T-helper 1 cell treated with Interleukin-12 subunit alpha and Interleukin-12 subunit beta and Interleukin-4 antibody, amounts not matched to agents 30 μg/mL and 1 μg/mL, for 36 hours (primary cell): Measurements from ENCODE around the gene CLCN1.
"Not testable (repeated sequence)": the region's sequence is repeated elsewhere in the genome, so short reads cannot be mapped to it uniquely, and the experiment has no call there.

Source experiments
- H3K27ac Mint-ChIP-seq: one replicate; pipeline ENCODE4 v1.8.0; 2021; ENCODE audit warnings: mild to moderate bottlenecking, mixed read lengths
- H3K27me3 Mint-ChIP-seq: one replicate; pipeline ENCODE4 v1.8.0; 2021; ENCODE audit warnings: low read depth, mixed read lengths
- H3K36me3 Mint-ChIP-seq: one replicate; pipeline ENCODE4 v1.8.0; 2021; ENCODE audit warnings: low read depth, mixed read lengths
- H3K4me1 Mint-ChIP-seq: one replicate; pipeline ENCODE4 v1.8.0; 2021; ENCODE audit warnings: low read depth, mixed read lengths
- H3K4me3 Mint-ChIP-seq: one replicate; pipeline ENCODE4 v1.8.0; 2021; ENCODE audit warnings: mild to moderate bottlenecking, moderate library complexity, mixed read lengths
- H3K9me3 Mint-ChIP-seq: one replicate; pipeline ENCODE4 v1.8.0; 2021; ENCODE audit warnings: mixed read lengths

The CLCN1 gene

GRCh38 chr7:143387156-143387975 lies 71.5 kb downstream of the CLCN1 start:
- no peak overlapping the region for H3K4me3 Mint-ChIP-seq

GRCh38 chr7:143388051-143388450 lies 72.1 kb downstream of the CLCN1 start:
- H3K27me3 Mint-ChIP-seq: no peaks in the 10 kb centered on the region
- no peak overlapping the region for H3K4me3 Mint-ChIP-seq
- H3K4me1 Mint-ChIP-seq: peaks cover 7% of the 10 kb centered on the region
- H3K36me3 Mint-ChIP-seq: peaks cover 20% of the 10 kb centered on the region
- no peak overlapping the region for H3K27ac Mint-ChIP-seq
- H3K9me3 Mint-ChIP-seq: no peaks in the 10 kb centered on the region

More at GRCh38 chr7:143387156-143387975, 71.5 kb downstream of the CLCN1 start:
- Mint-ChIP-seq H3K36me3 (peaks cover 22% of the 10 kb centered on the region), H3K4me1 (peaks cover 12% of the 10 kb centered on the region), H3K27ac (no peak overlapping the region), H3K9me3 (no peaks in the 10 kb centered on the region), H3K27me3 (no peaks in the 10 kb centered on the region)

- peaks cover 18% of the 10 kb centered on the region for H3K36me3 Mint-ChIP-seq
- no peak overlapping the region for H3K27ac Mint-ChIP-seq
- no peaks in the 10 kb centered on the region for H3K27me3 Mint-ChIP-seq
- H3K9me3 Mint-ChIP-seq: no peaks in the 10 kb centered on the region
- H3K4me3 Mint-ChIP-seq: no peak overlapping the region
- H3K4me1 Mint-ChIP-seq: peaks cover 4% of the 10 kb centered on the region
Measured at GRCh38 chr7:143388491-143389101, 72.7 kb downstream of the CLCN1 start.

GRCh38 chr7:143389316-143390103 lies 73.6 kb downstream of the CLCN1 start:
- Mint-ChIP-seq H3K9me3 (no peaks in the 10 kb centered on the region), H3K27me3 (no peaks in the 10 kb centered on the region), H3K4me3 (no peak overlapping the region), H3K36me3 (peaks cover 18% of the 10 kb centered on the region), H3K27ac (peak overlapping the region; percentile 52), H3K4me1 (peaks cover 4% of the 10 kb centered on the region)

GRCh38 chr7:143390104-143390772 lies 74.3 kb downstream of the CLCN1 start:
- Mint-ChIP-seq H3K27me3 (no peaks in the 10 kb centered on the region), H3K4me1 (peaks cover 8% of the 10 kb centered on the region), H3K36me3 (peaks cover 18% of the 10 kb centered on the region), H3K4me3 (no peak overlapping the region), H3K27ac (peak overlapping the region; percentile 52), H3K9me3 (no peaks in the 10 kb centered on the region)

- no peaks in the 10 kb centered on the region for H3K9me3 Mint-ChIP-seq
- peaks cover 8% of the 10 kb centered on the region for H3K4me1 Mint-ChIP-seq
- no peaks in the 10 kb centered on the region for H3K27me3 Mint-ChIP-seq
- H3K36me3 Mint-ChIP-seq: peaks cover 18% of the 10 kb centered on the region
- no peak overlapping the region for H3K27ac Mint-ChIP-seq
- no peak overlapping the region for H3K4me3 Mint-ChIP-seq
Measured at GRCh38 chr7:143390773-143391317, 74.9 kb downstream of the CLCN1 start.

- H3K4me3 Mint-ChIP-seq: no peak overlapping the region
- no peaks in the 10 kb centered on the region for H3K27me3 Mint-ChIP-seq
- H3K4me1 Mint-ChIP-seq: peaks cover 8% of the 10 kb centered on the region
- H3K36me3 Mint-ChIP-seq: peaks cover 18% of the 10 kb centered on the region
- no peaks in the 10 kb centered on the region for H3K9me3 Mint-ChIP-seq
- no peak overlapping the region for H3K27ac Mint-ChIP-seq
Measured at GRCh38 chr7:143391462-143392404, 75.8 kb downstream of the CLCN1 start.

- H3K9me3 Mint-ChIP-seq, H3K27me3 Mint-ChIP-seq, H3K4me3 Mint-ChIP-seq, H3K4me1 Mint-ChIP-seq, H3K27ac Mint-ChIP-seq: not testable (repeated sequence)
- peaks cover 18% of the 10 kb centered on the region for H3K36me3 Mint-ChIP-seq
Measured at GRCh38 chr7:143392427-143392826, 76.5 kb downstream of the CLCN1 start.

GRCh38 chr7:143392875-143393266 lies 77.0 kb downstream of the CLCN1 start:
- Mint-ChIP-seq H3K9me3 (no peaks in the 10 kb centered on the region), H3K27me3 (no peaks in the 10 kb centered on the region), H3K4me1 (peaks cover 8% of the 10 kb centered on the region), H3K36me3 (peaks cover 16% of the 10 kb centered on the region), H3K4me3 (no peak overlapping the region), H3K27ac (no peak overlapping the region)

GRCh38 chr7:143393267-143394041 lies 77.5 kb downstream of the CLCN1 start:
- Mint-ChIP-seq H3K9me3 (no peaks in the 10 kb centered on the region), H3K27ac (no peak overlapping the region), H3K27me3 (no peaks in the 10 kb centered on the region), H3K36me3 (peaks cover 16% of the 10 kb centered on the region), H3K4me1 (peaks cover 8% of the 10 kb centered on the region), H3K4me3 (no peak overlapping the region)

- peaks cover 8% of the 10 kb centered on the region for H3K4me1 Mint-ChIP-seq
- no peak overlapping the region for H3K27ac Mint-ChIP-seq
- no peaks in the 10 kb centered on the region for H3K9me3 Mint-ChIP-seq
- H3K27me3 Mint-ChIP-seq: no peaks in the 10 kb centered on the region
- H3K4me3 Mint-ChIP-seq: no peak overlapping the region
- peaks cover 16% of the 10 kb centered on the region for H3K36me3 Mint-ChIP-seq
Measured at GRCh38 chr7:143394068-143394467, 78.2 kb downstream of the CLCN1 start.

- Mint-ChIP-seq H3K27ac (no peak overlapping the region), H3K36me3 (peaks cover 14% of the 10 kb centered on the region)
Measured at GRCh38 chr7:143394777-143395176, 78.9 kb downstream of the CLCN1 start.

More at GRCh38 chr7:143394777-143395176, 78.9 kb downstream of the CLCN1 start:
- Mint-ChIP-seq H3K4me3 (no peak overlapping the region), H3K4me1 (peaks cover 5% of the 10 kb centered on the region), H3K9me3 (no peaks in the 10 kb centered on the region), H3K27me3 (no peaks in the 10 kb centered on the region)
